GM12891 (cell line): ENCODE measurements around the gene ZNF431.
"Not testable (repeated sequence)": the region's sequence is repeated elsewhere in the genome, so short reads cannot be mapped to it uniquely, and the experiment has no call there.

Experiments
- DNase-seq: peaks from one replicate; pipeline ENCODE4 v3.0.0; 2011; ENCODE audit warnings: low spot score; ENCODE audit not compliant: insufficient read length
- FAIRE-seq: peaks from 2 replicates; lab custom pipeline; 2011; peaks lifted over from hg19 to GRCh38; lab: Jason Lieb, UNC
- PAX5 ChIP-seq: IDR thresholded peaks from 2 replicates; pipeline ENCODE4 v1.6.1; 2011; ENCODE audit warnings: low read length, moderate library complexity, mild to moderate bottlenecking; ENCODE audit not compliant: insufficient read depth, severe bottlenecking
- POLR2A ChIP-seq: IDR thresholded peaks from 2 replicates; pipeline ENCODE4 v1.6.1; 2011; ENCODE audit warnings: low read depth, low read length, control low read depth
- POLR2AphosphoS5 ChIP-seq: IDR thresholded peaks from 2 replicates; pipeline ENCODE4 v1.6.1; 2011; ENCODE audit warnings: low read depth, low read length, control low read depth
- POU2F2 ChIP-seq: IDR thresholded peaks from 2 replicates; pipeline ENCODE4 v1.6.1; 2011; ENCODE audit warnings: low read depth, mild to moderate bottlenecking, control low read depth, low read length, moderate library complexity
- SPI1 ChIP-seq: IDR thresholded peaks from 2 replicates; pipeline ENCODE4 v1.6.1; 2011; ENCODE audit warnings: low read depth, low read length, control low read depth
- TAF1 ChIP-seq: IDR thresholded peaks from 2 replicates; pipeline ENCODE4 v1.6.1; 2011; ENCODE audit warnings: low read depth, low read length, control low read depth

ZNF431 gene

GRCh38 chr19:21202865-21203494, 61.1 kb downstream of the ZNF431 start:
- TF ChIP-seq TAF1 (no peak), PAX5 (no peak), POLR2AphosphoS5 (no peak), SPI1 (no peak), POLR2A (no peak), POU2F2 (no peak)
- DNase-seq: peak; percentile 1
- FAIRE-seq: no peak

GRCh38 chr19:21210037-21210621, 68.3 kb downstream of the ZNF431 start:
- FAIRE-seq: no peak
- TF ChIP-seq PAX5: no peak
- TF ChIP-seq TAF1: no peak
- no peak for TF ChIP-seq POLR2A
- TF ChIP-seq POU2F2: no peak
- no peak for TF ChIP-seq SPI1
- no peak for TF ChIP-seq POLR2AphosphoS5
- no peak for DNase-seq

GRCh38 chr19:21221693-21222092, 79.9 kb downstream of the ZNF431 start:
- FAIRE-seq (no peak), DNase-seq (no peak)
- TF ChIP-seq POU2F2 (no peak), POLR2AphosphoS5 (no peak), SPI1 (no peak), TAF1 (no peak), PAX5 (no peak), POLR2A (no peak)

- not testable (repeated sequence) for DNase-seq, FAIRE-seq
These were observed 88.1 kb downstream of the ZNF431 start for GRCh38 chr19:21229938-21230337.

- no peak for FAIRE-seq
- TF ChIP-seq SPI1: no peak
- TF ChIP-seq TAF1: no peak
- no peak for TF ChIP-seq POLR2AphosphoS5
- no peak for TF ChIP-seq PAX5
- no peak for TF ChIP-seq POU2F2
- no peak for TF ChIP-seq POLR2A
- DNase-seq: no peak
These were observed 91.9 kb downstream of the ZNF431 start for GRCh38 chr19:21233691-21234090.

- not testable (repeated sequence) for FAIRE-seq
These were observed 94.9 kb downstream of the ZNF431 start for GRCh38 chr19:21236751-21237150.

DNA sequence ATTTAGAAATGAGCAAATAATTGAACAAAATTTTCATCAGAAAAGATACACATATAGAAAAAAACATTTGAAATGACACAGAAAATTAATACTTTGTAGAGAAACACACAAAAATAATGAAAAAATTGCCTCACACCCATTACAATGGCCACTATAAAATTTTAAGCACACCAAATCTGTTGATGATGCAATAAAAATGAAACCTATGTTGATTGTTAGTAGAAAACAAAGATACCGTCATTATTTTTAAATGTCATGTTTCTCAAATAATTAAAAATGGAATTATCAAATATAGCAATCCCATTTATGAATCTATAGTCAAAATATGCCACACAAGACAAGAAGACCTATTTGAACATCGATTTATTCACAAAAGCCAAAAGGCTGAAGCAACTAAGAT, 96.8 kb downstream of the ZNF431 start:
- DNase-seq (no peak), FAIRE-seq (no peak)
- no peak for TF ChIP-seq POU2F2
- TF ChIP-seq SPI1: no peak
- TF ChIP-seq TAF1: no peak
- no peak for TF ChIP-seq POLR2A
- TF ChIP-seq POLR2AphosphoS5: no peak
- no peak for TF ChIP-seq PAX5

More at GRCh38 chr19:21236751-21237150, 94.9 kb downstream of the ZNF431 start:
- not testable (repeated sequence) for DNase-seq
